Activated CD4-positive, alpha-beta T cell treated with anti-CD3 and anti-CD28 coated beads, Interleukin-10, Interleukin-2, amounts not matched to agents 100 ng/mL and 50 ng/mL, durations not matched to agents 16 hours and 8 hours (primary cell): ENCODE results near the gene SULT6B1.
"Not testable (repeated sequence)": the region's sequence is repeated elsewhere in the genome, so short reads cannot be mapped to it uniquely, and the experiment has no call there.

Experiments
- DNase-seq: peaks from one replicate; pipeline ENCODE4 v3.0.0-alpha.2; 2020

The SULT6B1 gene

GRCh38 chr2:37195862-37196319, 7.4 kb upstream of the SULT6B1 start:
- not testable (repeated sequence) for DNase-seq

DNA sequence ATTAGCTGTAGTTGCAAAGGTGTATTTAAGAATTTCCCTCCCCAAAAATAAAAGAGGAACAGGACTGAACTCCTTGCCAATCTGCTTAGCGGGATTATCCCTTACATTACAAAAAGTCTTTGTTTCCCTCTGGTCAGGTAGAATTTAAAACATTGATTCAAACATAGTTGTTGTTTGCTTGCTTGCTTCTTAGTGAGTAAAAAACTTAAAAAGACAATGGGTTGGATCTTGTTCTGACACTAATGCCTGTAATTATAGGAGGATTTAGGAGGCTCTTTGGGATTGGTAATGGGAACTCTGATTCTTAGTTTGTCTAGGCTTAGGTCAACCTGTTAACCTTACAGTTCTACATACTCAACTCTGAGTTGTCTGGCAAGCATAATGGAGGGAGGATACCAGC, 4.1 kb upstream of the SULT6B1 start:
- no peak for DNase-seq

DNA sequence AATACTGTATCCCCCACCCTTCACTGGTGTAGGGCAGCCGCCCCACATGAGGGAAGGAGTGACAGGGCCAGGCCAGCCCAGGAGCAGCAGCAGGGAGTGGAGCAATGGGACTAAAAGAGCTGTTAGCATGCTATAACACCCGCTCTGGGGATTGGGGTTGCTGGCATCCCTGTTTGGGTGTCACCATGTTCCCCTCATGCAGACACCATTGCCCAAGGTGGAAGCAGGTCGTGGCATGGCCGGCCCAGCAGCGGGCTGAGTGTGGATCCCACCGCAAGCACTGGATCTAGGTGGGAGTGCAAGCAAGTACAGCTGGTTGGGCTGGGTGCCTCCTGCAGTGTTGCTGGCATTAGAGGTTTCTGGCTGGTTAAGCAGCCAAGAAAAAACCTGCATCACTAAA, 3.3 kb upstream of the SULT6B1 start:
- DNase-seq = no peak

DNA sequence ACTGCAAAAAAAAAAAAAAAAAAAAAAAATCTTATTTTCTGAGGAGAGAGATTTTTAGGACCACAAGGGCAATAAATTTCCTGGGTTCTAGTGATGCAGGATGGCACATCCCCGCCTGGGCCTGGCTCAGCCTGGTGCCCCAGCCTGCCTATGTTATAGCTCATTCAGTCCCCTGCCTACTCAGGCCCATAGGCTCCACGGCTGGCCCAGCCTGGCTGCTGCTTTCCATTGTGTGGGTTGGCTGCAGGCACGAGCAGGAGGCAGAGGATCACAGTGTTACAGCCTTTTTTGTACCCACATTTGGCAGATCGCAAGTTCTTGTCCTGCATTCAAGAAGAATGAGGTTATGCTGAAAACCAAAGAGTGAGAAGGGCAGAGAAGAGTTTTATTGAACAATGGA, 2.8 kb upstream of the SULT6B1 start:
- DNase-seq = no peak

- peak; percentile 19 for DNase-seq
These were observed 1.8 kb upstream of the SULT6B1 start for GRCh38 chr2:37190290-37190689.

DNA sequence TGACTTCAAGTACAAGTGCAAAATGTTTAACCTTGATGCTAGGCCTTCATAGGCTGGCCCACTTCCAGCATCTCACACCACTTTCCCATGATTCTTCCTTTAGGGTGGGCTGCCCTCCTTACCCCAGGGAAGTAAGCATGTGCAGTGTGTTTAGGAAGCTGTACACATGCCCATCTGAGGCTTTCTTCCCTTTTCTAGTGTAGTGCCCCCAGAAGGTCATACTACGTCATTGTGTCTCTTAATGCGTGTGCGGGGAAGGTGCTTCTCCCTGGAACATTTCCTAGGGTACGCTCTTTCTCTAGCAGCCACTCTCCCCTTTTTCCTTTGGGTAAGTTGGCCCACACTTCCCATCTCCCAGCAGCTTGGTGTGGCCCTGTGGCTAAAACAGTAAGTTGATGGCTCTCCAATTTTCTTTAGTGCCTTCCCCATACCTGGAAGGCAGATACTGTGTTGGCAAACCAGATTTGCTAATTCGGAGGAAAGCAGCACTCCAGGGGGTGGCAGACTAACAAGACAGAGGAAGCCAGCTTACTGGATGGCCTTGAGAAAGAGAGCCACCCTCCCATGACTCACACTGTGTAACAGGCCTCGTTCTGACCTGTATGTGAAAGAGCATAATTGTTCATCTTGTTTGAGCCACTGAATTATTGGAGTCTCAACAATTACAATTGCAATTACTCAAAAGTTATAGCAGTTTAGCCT, 1.1 kb upstream of the SULT6B1 start:
- peak; percentile 22 for DNase-seq

- DNase-seq = no peak
These were observed 6.5 kb downstream of the SULT6B1 start for GRCh38 chr2:37181726-37182684.

DNA sequence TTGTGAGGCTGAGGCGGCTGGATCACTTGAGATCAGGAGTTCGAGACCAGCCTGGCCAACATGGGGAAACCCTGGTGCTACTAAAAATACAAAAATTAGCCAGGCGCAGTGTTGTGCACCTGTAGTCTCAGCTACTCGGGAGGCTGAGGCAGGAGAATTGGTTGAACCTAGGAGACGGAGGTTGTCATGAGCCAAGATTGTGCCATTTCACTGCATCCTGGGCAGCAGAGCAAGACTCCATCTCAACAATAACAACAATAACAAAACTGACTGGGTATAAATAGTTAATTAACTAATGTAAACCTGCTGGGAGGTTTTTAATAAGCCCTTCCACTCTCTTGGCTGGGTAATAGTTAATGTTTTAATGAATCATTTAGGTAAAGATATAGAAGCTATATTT, 7.8 kb downstream of the SULT6B1 start:
- DNase-seq = no peak

GRCh38 chr2:37180006-37180639, 8.3 kb downstream of the SULT6B1 start:
- no peak for DNase-seq

DNA sequence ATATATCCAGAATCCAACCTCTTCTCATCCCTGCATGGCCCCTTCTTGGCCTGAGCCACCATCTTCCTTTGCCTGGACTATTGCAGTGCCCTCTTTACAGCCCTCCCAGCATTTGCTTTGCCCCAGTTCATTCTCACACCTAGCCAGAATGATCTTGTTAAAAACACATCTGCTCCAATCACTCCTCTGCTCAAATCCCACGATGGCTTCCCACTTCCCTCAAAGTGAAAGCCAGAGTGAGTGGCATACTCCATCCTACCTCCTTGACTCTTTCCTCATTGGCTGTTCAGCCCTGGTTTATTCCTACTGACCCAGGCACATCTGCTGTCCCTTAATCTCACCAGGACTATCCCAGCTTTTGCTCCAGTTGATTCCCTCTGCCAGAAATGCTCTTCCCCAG, 14.7 kb downstream of the SULT6B1 start:
- DNase-seq = no peak

- DNase-seq = no peak
These were observed 16.9 kb downstream of the SULT6B1 start for GRCh38 chr2:37171624-37171950.

DNA sequence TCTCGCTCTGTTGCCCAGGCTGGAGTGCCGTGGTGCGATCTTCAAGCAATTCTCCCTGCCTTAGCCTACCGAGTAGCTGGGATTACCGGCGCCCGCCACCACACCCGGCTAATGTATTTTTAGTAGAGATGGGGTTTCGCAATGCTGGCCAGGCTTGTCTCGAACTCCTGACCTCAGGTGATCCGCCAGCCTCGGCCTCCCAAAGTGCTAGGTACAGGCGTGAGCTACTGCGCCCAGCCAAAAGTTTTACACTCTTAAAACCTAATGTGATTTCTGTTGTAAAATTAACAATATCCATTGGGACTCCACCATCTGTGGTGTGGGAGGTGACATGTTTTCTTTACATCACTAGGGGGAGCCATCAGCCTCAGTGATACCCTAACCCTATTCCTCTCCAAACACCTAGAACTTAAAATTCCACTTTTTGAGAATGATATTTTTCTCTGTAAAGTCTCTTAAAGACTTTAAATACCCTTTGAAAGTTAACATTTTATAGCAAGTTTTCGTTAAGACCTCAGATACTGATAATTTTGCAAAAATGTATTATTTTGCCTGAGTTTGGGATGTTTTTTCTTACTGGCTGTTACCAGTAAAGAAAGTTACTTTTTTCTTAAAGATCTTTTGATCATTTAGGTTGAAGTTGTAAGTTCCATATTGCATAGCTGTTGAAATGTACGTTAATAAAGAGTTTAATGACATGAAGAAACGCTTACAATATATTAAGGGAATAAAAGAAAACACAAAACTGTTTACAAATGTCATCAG, 20.1 kb downstream of the SULT6B1 start:
- DNase-seq = peak; percentile 57

GRCh38 chr2:37167636-37168180, 20.8 kb downstream of the SULT6B1 start:
- DNase-seq = no peak

DNA sequence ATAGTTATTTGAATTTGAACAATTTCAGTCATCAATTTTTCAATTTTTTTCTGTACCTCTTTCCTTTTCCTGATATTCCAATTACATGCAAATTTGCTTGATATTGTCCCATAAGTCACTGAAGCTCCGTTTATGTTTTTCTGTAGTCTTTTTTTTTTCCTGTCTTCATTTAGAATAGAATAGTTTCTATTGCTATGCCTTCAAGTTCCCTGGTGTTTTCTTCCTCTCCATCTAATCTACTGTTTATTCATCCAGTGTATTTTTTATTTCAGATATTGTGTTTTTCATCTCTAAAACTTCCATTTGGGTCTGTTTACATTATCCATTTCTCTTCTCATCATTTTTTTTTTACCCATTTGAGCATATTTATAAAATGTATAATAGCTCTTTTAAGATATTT, 23.7 kb downstream of the SULT6B1 start:
- DNase-seq = no peak

DNA sequence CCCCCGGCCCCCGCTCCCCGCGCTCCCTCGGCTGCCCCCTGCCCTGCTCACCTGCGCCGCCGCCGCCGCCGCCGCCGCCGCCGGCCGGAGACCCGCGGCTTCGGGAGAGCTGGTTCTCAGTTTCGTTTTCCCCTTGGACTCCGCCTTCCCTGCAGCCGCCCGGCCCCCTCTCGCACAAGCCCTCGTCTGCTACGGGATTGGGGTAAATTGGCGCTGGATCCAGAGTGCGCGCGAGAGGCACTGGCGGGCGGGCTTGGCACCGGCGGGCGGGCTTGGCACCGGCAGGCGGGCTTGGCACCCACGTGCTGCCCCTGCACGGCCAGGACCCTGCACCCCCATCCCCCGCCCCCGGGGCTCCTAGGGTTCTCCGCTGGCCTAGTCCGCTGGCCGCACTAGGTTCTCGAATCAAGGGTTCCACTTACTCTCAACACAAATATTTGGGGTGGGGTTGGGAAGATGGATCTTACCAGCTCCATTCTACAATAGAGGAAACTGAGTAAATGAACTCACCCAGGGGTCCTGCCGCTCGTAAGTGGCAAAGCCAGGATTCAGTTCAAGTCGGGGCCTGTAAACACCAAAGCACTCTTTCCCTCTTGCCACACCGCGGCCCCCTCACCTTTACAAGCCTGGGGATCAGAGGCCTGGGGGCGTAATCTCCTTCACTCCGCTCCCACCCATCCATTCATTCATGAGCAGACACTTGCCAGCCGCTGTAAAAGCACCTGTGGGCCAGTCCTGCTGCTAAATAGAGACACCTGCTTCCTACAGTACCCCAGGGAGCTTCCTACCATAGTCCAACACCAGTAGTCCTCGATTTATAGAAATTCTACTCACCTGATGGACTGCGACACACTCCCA, 31.4 kb downstream of the SULT6B1 start, which contains the start of gene EIF2AK2:
Gene EIF2AK2 (minus strand): TSS at position 124 of the 858 bp plus-strand sequence. CDS start 9,174 bp downstream, outside the sequence.
- DNase-seq = peak; percentile 90

DNA sequence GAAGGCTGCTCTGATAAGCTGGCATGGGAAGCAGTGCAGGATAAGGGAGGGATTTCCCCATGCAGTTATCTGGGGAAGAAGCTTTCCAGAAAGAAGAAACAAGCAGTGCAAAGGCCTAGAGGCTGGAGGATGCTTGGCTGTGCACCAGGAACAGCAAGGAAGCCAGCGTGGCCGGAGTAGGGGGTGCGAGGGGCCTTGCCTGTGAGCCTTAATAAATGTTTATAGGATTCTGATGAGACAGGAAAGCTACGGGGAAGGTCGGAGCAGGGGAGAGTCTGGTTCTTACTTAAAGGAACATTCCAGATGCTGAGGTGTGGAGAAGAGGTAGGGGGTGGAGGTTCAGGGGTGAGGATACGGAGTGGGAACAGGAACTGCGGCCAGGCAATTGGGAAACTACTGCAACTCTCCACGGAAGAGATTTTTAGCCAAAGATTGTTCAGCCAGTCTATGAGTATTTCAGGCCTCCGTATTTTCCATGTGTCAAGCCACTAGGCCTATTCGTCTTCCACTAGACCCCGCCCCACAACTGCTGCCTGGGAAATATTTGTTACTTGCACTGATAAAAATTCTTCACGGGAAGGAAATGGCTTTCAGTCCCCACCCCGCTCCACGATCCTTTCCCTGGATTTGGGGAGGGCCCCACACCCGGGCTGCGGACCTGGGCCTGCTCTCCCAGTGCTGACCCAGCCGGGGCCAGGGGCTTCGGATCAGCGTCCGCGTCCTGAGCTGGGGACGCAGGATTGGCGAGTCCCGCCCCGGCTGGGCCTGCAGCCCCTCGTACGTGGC, 32.2 kb downstream of the SULT6B1 start:
- peak; percentile 21 for DNase-seq

GRCh38 chr2:37154785-37155184, 33.7 kb downstream of the SULT6B1 start:
- no peak for DNase-seq

GRCh38 chr2:37153224-37153623, 35.2 kb downstream of the SULT6B1 start:
- no peak for DNase-seq

- peak; percentile 56 for DNase-seq
These were observed 38.7 kb downstream of the SULT6B1 start for GRCh38 chr2:37149626-37150322.

DNA sequence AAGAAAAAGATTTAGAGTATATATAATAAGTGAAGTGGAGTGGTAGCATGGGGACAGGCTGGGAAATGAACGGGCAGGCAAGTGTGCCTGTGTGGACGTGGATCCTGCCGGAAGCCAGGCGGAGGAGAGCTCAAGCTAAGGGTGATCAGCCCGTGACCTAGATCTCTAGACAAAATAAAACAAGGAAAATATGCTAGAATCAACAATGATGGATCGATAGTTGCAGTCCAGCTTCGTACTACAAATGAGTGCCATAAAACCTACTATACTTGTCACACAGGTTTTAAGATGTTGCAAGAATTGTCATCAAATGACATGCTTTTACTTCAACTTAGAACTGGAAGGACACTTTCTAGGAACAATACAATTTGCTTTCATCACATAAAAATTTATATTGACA, 40.1 kb downstream of the SULT6B1 start:
- no peak for DNase-seq
